Retinal pigment epithelial cell (primary cell): ENCODE results near the gene DNAI4.
"Not testable (repeated sequence)": the region's sequence is repeated elsewhere in the genome, so short reads cannot be mapped to it uniquely, and the experiment has no call there.

Source experiments
- DNase-seq: peaks from one replicate; pipeline ENCODE4 v3.0.0-alpha.2; 2010; ENCODE audit warnings: low read depth
- H3K4me3 ChIP-seq: 2 replicates; pipeline ENCODE4 v1.5.1; 2011; ENCODE audit warnings: mild to moderate bottlenecking, low read length, control low read depth, moderate library complexity
- CTCF ChIP-seq: conservative IDR thresholded peaks from 2 replicates; pipeline ENCODE4 v1.5.1; 2011; ENCODE audit warnings: low read depth, low read length, control low read depth, inconsistent platforms

The DNAI4 gene

GRCh38 chr1:66791621-66792610, 132.7 kb downstream of the DNAI4 start:
- H3K4me3 ChIP-seq: no peak overlapping the region
- no peak for TF ChIP-seq CTCF
- no peak for DNase-seq

- no peak for TF ChIP-seq CTCF
- no peak overlapping the region for H3K4me3 ChIP-seq
- no peak for DNase-seq
These were observed 136.3 kb downstream of the DNAI4 start for GRCh38 chr1:66788231-66788939.

- DNase-seq: no peak
- no peak overlapping the region for H3K4me3 ChIP-seq
- TF ChIP-seq CTCF: no peak
These were observed 137.0 kb downstream of the DNAI4 start for GRCh38 chr1:66787641-66788040.

GRCh38 chr1:66785800-66786199, 138.9 kb downstream of the DNAI4 start:
- H3K4me3 ChIP-seq, DNase-seq: not testable (repeated sequence)

- H3K4me3 ChIP-seq: no peak overlapping the region
- TF ChIP-seq CTCF: no peak
- DNase-seq: no peak
These were observed 145.1 kb downstream of the DNAI4 start for GRCh38 chr1:66779475-66780078.

- no peak overlapping the region for H3K4me3 ChIP-seq
- no peak for DNase-seq
- TF ChIP-seq CTCF: no peak
These were observed 145.7 kb downstream of the DNAI4 start for GRCh38 chr1:66778969-66779368.

GRCh38 chr1:66778266-66778665, 146.4 kb downstream of the DNAI4 start:
- no peak for DNase-seq
- H3K4me3 ChIP-seq: no peak overlapping the region
- TF ChIP-seq CTCF: no peak
